Heart right ventricle (tissue), 16 donors: ENCODE data around the gene SBK3. TPM values are rescaled to one million over a fixed set of nuclear protein-coding genes. Genes with fewer than 3 reads are reported as not detected.

Source experiments
- ATAC-seq, 8 donors: fragments of 200-7000 bp; cut with Tn5 transposase; one replicate each; pipeline ENCODE4 v1.9.1; 2020; ENCODE audit warnings: mild to moderate bottlenecking in 8 of 8, moderate library complexity in 8 of 8, moderate number of reproducible peaks in 1 of 8
- DNase-seq, 2 donors: peaks; one replicate each; pipeline ENCODE4 v3.0.0-alpha.2; 2020
- H3K27ac ChIP-seq, 10 donors: fragments of 200-600 bp; sonication (generic) in 2 of 10; one replicate each; pipeline versions ENCODE4 v1.5.0 to v1.8.0; 2020 to 2022; ENCODE audit warnings: mild to moderate bottlenecking in 3 of 10
- H3K27me3 ChIP-seq, 7 donors: fragments of 200-600 bp; one replicate each; pipeline ENCODE4 v1.8.0; 2021 to 2022; ENCODE audit warnings: mild to moderate bottlenecking in 2 of 7
- H3K36me3 ChIP-seq, 9 donors: fragments of 200-600 bp; sonication (generic) in 1 of 9; one replicate each; pipeline versions ENCODE4 v1.5.0 to v1.8.0; 2020 to 2022; ENCODE audit warnings: mild to moderate bottlenecking in 2 of 9
- H3K4me1 ChIP-seq, 9 donors: fragments of 200-600 bp; sonication (generic) in 1 of 9; one replicate each; pipeline versions ENCODE4 v1.5.0 to v1.8.0; 2020 to 2022; ENCODE audit warnings: mild to moderate bottlenecking in 4 of 9
- H3K4me3 ChIP-seq, 10 donors: fragments of 200-600 bp; sonication (generic) in 2 of 10; one replicate each; pipeline versions ENCODE4 v1.5.0 to v1.8.0; 2020 to 2022; ENCODE audit warnings: mild to moderate bottlenecking in 7 of 10, moderate library complexity in 2 of 10
- H3K9me3 ChIP-seq, 11 donors: fragments of 200-600 bp in 10 of 11; sonication (generic) in 2 of 11; one replicate each; pipeline versions ENCODE4 v1.5.0 to v1.8.0; 2013 to 2022; ENCODE audit warnings: mild to moderate bottlenecking in 2 of 11, control low read depth in 1 of 11, moderate library complexity in 1 of 11
- WGBS, 2 donors: extraction: QIAGEN DNeasy Blood & Tissue Kit; methylation state at CpG; one replicate each; pipeline ENCODE4 v1.1.7; 2013; ENCODE audit warnings: inconsistent platforms in 1 of 2; 5-methylcytosine and 5-hydroxymethylcytosine counted together
- intact Hi-C, 10 donors: fragments of 100-400 bp; cut with DNase I; formaldehyde crosslinking; loops; one replicate each; pipeline versions ENCODE4 v1.11.1 to v1.14.2; 2022
- polyA plus RNA-seq, 2 donors: library from polyadenylated mRNA; stranded (reverse); fragments of 200-250 nt; gene quantifications; one replicate each; pipeline ENCODE4 v1.2.3, GENCODE V29; 2013
- total RNA-seq, 10 donors: library from RNA; stranded (reverse); fragmentation: NEBNext Ultra II Directional in 3 of 10; extraction: Animal tissue kit (Norgen Biotek cat#: 25700) in 3 of 10; gene quantifications; one replicate each; pipeline versions ENCODE4 v1.2.1 to v1.2.4, GENCODE V29; 2021 to 2023
- TF ChIP-seq, protein P1 (sequence below), 9 donors: fragments of 200-600 bp; sonication (generic) in 2 of 9; IDR thresholded peaks; one replicate each; pipeline versions ENCODE4 v1.5.0 to v1.8.0; 2021 to 2022; ENCODE audit warnings: antibody characterized with exemption in 9 of 9, mild to moderate bottlenecking in 5 of 9, moderate library complexity in 1 of 9
- donor health status: Arrhythmogenic right ventricular cardiomyopathy.
- donor health status: ischemic (EF 13 %, LVEDD 7.1; RV severe dilation, severe dysfunction).
- donor health status: healthy with polysubstance abuse.
- donor health status: DM: no; HTN: yes; CAD: no.
- donor health status: DM: no; HTN: no; CAD: no.
- donor health status: ischemic (EF 25% LVEDD 6.9; RV normal size, moderate dysfunction).
- donor health status: ischemic (EF 25% LVEDD 5.7; RV mildly dilated, moderate dysfunction).
- donor health status: healthy.
- donor health status: DM: yes; HTN: yes; CAD: no.
- donor health status: Ischemic cardiomyopathy.
- donor health status: ischemic (EF 35%, LVEDD 5.7; RV mildly dilated, moderate dysfunction).
- donor health status: nonischemic (EF 11% LVEDD 7.7; RV severe dilation, severe dysfunction).
- donor health status: DM: yes; HTN: yes; CAD: no.
- donor health status: PGD.
- donor health status: ischemic (EF 29% LVEDD 5.4; RV normal size, mild dysfunction).
- donor health status: nonischemic (EF 23%, LVEDD 6.1; RV moderate dilation, normal function).

The SBK3 gene
- total and polyA plus RNA-seq, 12 donors: 2.0 to 33.3 (median 7.3) TPM

DNA sequence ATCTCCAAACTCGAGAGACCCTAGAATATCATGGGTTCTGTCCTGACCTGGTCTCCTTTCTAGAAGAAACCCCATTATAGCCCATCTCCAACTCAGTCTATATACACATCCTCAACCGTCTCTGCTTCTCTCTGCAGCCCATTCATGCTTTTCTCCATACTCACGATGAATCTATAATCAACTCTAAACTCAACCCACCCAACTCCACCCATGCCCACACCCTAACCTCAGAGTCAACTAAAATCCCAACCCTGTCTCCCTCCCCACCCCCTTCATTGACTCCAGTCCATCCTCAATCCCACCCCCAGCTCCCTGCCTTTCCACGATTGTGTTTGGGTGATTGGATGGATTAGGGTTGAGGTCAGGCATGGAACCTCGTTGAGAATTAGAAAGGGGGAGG is 1.8 kb downstream of the SBK3 start:
- DNase-seq (no peak), ATAC-seq (no peak)
- TF ChIP-seq, protein P1, sequence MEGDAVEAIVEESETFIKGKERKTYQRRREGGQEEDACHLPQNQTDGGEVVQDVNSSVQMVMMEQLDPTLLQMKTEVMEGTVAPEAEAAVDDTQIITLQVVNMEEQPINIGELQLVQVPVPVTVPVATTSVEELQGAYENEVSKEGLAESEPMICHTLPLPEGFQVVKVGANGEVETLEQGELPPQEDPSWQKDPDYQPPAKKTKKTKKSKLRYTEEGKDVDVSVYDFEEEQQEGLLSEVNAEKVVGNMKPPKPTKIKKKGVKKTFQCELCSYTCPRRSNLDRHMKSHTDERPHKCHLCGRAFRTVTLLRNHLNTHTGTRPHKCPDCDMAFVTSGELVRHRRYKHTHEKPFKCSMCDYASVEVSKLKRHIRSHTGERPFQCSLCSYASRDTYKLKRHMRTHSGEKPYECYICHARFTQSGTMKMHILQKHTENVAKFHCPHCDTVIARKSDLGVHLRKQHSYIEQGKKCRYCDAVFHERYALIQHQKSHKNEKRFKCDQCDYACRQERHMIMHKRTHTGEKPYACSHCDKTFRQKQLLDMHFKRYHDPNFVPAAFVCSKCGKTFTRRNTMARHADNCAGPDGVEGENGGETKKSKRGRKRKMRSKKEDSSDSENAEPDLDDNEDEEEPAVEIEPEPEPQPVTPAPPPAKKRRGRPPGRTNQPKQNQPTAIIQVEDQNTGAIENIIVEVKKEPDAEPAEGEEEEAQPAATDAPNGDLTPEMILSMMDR (IDR thresholded peaks at IDR 0.05): no peak
- H3K27me3 ChIP-seq: peaks cover 0 to 2% (median 0%) of the 10 kb centered on the region in 7 donors
- H3K4me1 ChIP-seq: peaks cover 12 to 33% (median 31%) of the 10 kb centered on the region in 9 donors
- WGBS, 2 donors: 78% methylated on average over 5 of the region's 5 CpGs
- no peaks in the 10 kb centered on the region for H3K9me3 ChIP-seq
- no peaks in the 10 kb centered on the region for H3K36me3 ChIP-seq
- no peak overlapping the region for H3K27ac ChIP-seq
- intact Hi-C loops: loop anchor here in 1 of 10 donors (5.0 kb wide), 1 partner anchor 1581 kb away; the partner anchor contains the start of gene CACNG8
- H3K4me3 ChIP-seq: no peak overlapping the region

DNA sequence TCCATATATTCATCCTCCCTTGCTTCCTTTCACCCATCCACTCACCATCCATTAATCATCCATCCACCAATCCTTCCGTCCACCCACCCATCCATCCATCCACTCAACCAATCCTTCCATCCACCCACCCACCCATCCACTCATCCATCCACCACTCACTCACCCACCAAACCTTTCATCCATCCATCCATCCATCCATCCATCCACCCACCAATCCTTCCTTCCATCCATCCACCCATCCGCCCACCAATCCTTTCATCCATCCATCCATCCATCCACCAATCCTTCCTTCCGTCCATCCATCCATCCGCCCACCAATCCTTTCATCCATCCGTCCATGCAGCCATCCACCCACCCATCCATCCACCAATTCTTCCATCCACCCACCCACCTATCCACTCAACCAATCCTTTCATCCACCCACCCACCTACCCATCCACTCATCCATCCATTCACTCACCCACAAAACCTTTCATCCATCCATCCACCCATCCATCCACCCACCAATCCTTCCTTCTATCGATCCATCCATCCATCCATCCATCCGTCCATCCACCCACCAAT is 3.0 kb downstream of the SBK3 start:
- Histone ChIP-seq H3K27ac (no peak overlapping the region), H3K27me3 (no peaks in the 10 kb centered on the region), H3K9me3 (no peaks in the 10 kb centered on the region), H3K4me3 (no peak overlapping the region), H3K36me3 (no peaks in the 10 kb centered on the region), H3K4me1 (peaks cover 12 to 27% (median 24%) of the 10 kb centered on the region in 9 donors)
- TF ChIP-seq, protein P1 (IDR thresholded peaks at IDR 0.05): no peak
- 90 to 96% methylated on average over 7 of the region's 7 CpGs for WGBS, 2 donors
- no peak for ATAC-seq
- intact Hi-C loops: loop anchor here in 1 of 10 donors (5.0 kb wide), 1 partner anchor 1580 kb away; the partner anchor contains the start of gene CACNG8
- DNase-seq: no peak

DNA sequence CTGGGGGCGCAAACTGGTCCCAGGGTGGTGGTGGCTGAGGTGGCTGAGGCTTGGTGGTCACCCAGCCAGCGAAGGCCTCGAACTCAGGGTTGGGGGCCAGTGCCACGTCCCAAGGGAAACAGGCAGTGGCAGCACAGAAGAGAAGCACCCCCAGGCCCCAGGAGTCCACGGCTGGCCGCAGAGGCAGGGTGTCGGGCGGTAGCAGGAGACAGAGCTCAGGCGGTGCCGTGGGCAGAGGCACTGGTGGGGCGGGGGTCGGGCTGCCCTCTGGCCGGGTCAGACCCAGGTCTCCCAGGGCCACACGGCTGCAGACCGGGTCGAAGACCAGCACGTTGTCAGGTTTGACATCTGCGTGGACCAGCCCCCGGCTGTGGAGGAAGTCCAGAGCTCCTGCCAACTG is 4.3 kb downstream of the SBK3 start:
- Histone ChIP-seq H3K4me1 (peaks cover 8 to 17% (median 14%) of the 10 kb centered on the region in 9 donors), H3K36me3 (no peaks in the 10 kb centered on the region), H3K9me3 (no peaks in the 10 kb centered on the region), H3K27ac (no peak overlapping the region), H3K4me3 (no peak overlapping the region), H3K27me3 (no peaks in the 10 kb centered on the region)
- TF ChIP-seq, protein P1 (IDR thresholded peaks at IDR 0.05): no peak
- ATAC-seq (no peak), DNase-seq (no peak)
- intact Hi-C loops: loop anchor here in 1 of 10 donors (5.0 kb wide), 1 partner anchor 1579 kb away; the partner anchor contains the start of gene CACNG8
- 80 to 81% methylated on average over 19 of the region's 19 CpGs for WGBS, 2 donors

DNA sequence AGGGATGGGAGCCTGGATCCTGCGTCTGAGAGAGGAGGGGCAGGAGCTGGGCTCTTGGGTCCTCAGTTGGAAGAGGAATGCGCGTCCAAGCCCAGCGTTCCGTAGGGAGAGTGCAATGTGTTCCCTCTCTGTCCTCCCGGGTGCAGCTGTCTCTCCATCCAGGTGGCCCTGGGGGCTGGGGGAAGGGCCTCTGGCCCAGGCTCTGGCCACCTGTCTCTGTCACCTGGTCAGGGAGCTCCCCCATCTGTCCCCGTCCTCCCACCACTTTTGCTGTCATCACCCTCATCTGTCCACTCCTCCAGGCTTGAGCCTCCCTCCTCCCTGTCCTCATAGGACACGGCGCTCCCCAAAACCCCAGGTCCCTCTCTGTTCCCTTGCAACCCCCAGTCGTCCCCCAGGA is 4.7 kb downstream of the SBK3 start:
- ATAC-seq (peak in 1 of 8 donors; percentile 19), DNase-seq (no peak)
- Histone ChIP-seq H3K4me3 (no peak overlapping the region), H3K27me3 (no peaks in the 10 kb centered on the region), H3K9me3 (no peaks in the 10 kb centered on the region), H3K36me3 (no peaks in the 10 kb centered on the region), H3K27ac (no peak overlapping the region), H3K4me1 (peaks cover 5 to 13% (median 9%) of the 10 kb centered on the region in 9 donors)
- 48 to 50% methylated on average over 10 of the region's 10 CpGs for WGBS, 2 donors
- TF ChIP-seq, protein P1 (IDR thresholded peaks at IDR 0.05): no peak
- intact Hi-C loops: loop anchor here in 1 of 10 donors (5.0 kb wide), 1 partner anchor 1578 kb away; the partner anchor contains the start of gene CACNG8
